GM12872 (cell line): ENCODE measurements around the gene CDK14.

Experiments
- TF ChIP-seq, protein P1 (sequence below): IDR thresholded peaks from 3 replicates; pipeline ENCODE4 v1.5.1; 2011; ENCODE audit warnings: low read depth, mild to moderate bottlenecking, low read length, moderate library complexity; ENCODE audit not compliant: insufficient read depth

The CDK14 gene

DNA sequence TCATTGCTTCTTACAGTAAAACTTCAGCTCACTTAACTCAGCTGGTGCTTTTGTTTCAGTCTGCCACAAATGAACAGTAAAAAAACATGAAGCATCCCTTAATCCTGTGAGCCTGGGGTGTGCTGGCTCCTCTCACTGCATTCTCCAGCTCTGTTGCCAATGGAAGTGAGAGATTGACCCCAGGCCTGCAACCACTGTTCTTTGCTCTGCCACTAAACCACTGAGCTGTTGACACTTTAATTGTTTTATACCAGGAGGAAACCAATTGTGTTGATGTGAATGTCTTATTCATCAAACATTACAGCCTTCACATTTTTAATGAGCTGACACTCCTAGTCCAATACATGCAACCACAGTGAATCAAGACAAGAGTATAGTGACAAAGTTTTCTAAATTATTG is 598.7 kb downstream of the CDK14 start:
- TF ChIP-seq, protein P1, sequence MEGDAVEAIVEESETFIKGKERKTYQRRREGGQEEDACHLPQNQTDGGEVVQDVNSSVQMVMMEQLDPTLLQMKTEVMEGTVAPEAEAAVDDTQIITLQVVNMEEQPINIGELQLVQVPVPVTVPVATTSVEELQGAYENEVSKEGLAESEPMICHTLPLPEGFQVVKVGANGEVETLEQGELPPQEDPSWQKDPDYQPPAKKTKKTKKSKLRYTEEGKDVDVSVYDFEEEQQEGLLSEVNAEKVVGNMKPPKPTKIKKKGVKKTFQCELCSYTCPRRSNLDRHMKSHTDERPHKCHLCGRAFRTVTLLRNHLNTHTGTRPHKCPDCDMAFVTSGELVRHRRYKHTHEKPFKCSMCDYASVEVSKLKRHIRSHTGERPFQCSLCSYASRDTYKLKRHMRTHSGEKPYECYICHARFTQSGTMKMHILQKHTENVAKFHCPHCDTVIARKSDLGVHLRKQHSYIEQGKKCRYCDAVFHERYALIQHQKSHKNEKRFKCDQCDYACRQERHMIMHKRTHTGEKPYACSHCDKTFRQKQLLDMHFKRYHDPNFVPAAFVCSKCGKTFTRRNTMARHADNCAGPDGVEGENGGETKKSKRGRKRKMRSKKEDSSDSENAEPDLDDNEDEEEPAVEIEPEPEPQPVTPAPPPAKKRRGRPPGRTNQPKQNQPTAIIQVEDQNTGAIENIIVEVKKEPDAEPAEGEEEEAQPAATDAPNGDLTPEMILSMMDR = no peak

DNA sequence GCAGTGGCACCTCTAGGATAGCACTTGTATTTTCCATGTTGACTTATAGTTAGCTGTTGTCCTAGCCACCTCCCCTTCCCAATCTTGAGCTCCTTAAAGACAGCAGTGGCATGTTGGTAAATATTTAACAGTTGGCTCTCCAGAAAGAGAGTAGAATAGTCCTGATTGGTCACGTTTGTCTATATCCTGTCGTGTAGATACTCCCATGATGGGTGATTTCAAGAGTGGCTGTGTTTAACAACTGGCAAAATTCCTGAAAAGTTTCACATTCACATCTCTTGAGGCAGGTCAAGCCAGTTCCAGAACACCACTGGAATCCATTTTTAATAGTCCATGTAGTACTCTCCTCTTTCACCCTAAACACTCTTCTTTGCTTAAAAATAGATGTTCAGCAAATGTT is 599.9 kb downstream of the CDK14 start:
- TF ChIP-seq, protein P1 = no peak

DNA sequence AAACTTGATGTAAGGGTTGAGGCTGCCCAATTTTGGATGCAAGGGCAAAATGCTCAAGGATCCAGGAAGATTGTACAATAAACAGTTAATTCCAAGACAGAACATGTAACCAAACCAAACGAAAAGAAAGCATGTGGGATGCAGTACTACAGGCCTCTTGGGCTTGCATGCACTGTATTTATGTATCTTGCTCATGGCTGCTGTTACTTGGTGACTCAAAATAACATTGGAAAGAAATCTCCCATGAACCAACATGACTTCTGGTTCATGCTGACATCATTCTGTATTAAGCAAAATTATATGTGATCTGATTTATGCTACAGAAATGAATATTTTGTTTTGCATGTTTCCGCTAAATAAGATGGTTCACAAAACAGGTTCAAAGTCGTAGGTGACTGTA is 602.2 kb downstream of the CDK14 start:
- TF ChIP-seq, protein P1 = no peak

DNA sequence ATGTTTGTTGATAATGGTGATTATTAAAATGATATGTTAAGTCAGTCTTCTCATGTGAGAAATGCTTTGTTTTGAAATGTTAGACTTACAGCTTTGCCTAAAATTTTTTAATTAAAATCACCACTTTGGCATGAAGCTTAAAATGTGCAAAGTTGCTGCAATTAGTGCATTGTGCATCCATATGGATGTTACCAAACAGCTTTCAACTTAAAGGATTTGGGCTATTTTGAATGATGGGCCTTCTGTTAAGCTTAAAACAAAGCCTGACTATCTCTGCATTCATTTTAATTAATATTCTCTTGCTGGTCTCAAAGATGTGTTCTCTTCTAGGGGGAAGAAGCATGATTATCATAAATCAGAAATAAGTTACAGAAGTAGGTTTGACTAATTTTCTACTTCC is 603.5 kb downstream of the CDK14 start:
- TF ChIP-seq, protein P1 = no peak

DNA sequence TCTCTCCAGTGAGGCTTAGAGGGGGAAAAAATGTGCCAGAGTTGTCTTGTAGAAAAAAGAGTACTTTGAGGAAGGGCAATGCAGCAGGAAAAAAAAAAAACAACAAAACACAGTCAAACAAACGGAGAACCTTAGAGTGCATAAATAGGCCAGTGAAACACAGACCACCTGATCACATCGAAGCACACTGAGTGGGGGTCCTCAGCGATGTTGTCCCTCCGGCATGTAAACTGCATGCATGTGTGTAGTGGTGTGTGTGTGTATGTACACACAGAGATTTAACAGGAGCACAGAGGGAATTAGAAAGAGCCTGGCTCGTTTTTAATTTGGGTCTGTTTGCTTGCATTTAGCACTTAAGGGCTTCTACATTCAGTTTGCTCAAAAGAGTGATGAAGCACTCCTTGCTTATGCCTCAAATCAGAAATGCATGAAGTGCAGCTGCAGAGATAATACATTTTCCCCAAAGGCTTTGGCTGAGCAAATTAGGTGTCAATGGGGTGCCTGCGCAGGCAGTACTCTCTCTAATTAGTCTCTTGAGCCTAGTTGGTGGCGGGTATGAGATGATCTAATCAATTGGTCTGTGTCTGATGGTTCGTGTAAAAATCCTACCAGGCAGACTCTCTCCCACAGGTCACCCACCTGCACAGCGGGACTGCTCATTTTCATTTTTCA is 605.5 kb downstream of the CDK14 start:
- TF ChIP-seq, protein P1 = no peak

DNA sequence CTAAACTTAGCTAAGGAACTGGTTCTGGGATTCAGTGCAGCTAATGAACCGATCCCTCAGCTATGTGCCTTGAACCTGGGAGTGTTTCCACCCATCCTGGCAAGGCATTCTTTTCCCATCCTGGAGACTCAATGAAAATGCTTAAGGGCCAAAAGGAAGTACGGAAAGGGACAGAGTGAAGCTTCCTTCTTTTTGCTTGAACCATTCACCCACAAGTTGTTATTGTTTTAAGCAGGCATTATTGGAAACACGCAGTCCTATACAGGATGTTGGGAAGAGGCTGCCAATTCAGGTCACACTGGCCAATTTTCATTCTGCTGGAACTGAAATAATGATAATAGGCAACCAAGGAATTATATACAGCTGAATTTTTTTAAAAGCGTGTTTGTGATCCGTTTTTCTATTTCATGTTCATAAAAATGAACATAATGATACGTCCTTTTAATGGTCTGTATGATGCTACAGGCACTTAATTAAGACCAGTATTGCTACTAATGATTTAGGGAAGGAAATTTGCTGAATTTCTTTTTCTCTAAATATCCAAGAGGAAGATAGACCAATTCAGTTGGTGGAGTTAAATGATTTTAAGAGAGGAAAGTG is 610.3 kb downstream of the CDK14 start:
- TF ChIP-seq, protein P1 = no peak

DNA sequence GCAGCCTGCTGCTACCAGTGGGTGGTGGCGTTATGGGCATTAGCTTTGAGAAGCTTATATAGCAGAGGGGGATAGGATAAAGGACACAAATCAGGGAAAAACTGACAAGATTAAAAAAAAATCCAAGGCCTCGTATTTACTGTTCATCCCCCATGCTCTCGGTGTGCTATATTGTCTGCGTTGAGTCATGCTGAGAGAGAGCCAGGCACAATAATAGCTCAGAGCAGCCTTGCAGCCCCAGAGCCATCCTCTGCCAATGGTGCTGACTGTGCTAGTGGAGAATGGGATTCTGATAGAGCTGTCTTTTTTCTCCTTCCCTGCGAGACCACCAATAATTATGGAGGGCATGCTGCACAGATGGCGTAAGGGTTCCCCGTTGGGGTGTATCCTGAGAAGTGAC is 616.5 kb downstream of the CDK14 start:
- TF ChIP-seq, protein P1 = no peak
